H9 (cell line): Measurements from ENCODE around the gene TNK2. TPM values are rescaled to one million over a fixed set of nuclear protein-coding genes. Genes with fewer than 3 reads are reported as not detected.
A peak's percentile ranks its signal among the peaks of the same experiment; 100 is the strongest.

Experiments used
- DNase-seq: peaks from one replicate; pipeline ENCODE4 v3.0.0-alpha.2; 2017
- H2AFZ ChIP-seq: one replicate; pipeline ENCODE4 v1.6.1; 2013; ENCODE audit warnings: mild to moderate bottlenecking, low read length, control low read depth, moderate library complexity
- H2AK5ac ChIP-seq: 2 replicates; pipeline ENCODE4 v1.6.1; 2013; ENCODE audit warnings: low read length, control low read depth, mixed read lengths; ENCODE audit not compliant: insufficient read length
- H2BK120ac ChIP-seq: one replicate; pipeline ENCODE4 v1.6.1; 2013; ENCODE audit warnings: low read depth, mild to moderate bottlenecking, low read length, control low read depth, inconsistent platforms; ENCODE audit not compliant: poor library complexity, severe bottlenecking
- H2BK12ac ChIP-seq: 2 replicates; pipeline ENCODE4 v1.6.1; 2013; ENCODE audit warnings: low read length, control low read depth, mixed read lengths, low read depth; ENCODE audit not compliant: insufficient read length
- H2BK15ac ChIP-seq: 2 replicates; pipeline ENCODE4 v1.6.1; 2013; ENCODE audit warnings: low read depth, low read length, control low read depth
- H2BK20ac ChIP-seq: one replicate; pipeline ENCODE4 v1.6.1; 2013; ENCODE audit warnings: low read depth, mild to moderate bottlenecking, low read length, control low read depth, inconsistent platforms; ENCODE audit not compliant: poor library complexity, severe bottlenecking
- H2BK5ac ChIP-seq: 2 replicates; pipeline ENCODE4 v1.6.1; 2013; ENCODE audit warnings: low read length, control low read depth, mixed read lengths; ENCODE audit not compliant: insufficient read length
- H3K14ac ChIP-seq: 2 replicates; pipeline ENCODE4 v1.6.1; 2013; ENCODE audit warnings: low read length, control low read depth; ENCODE audit not compliant: insufficient read depth
- H3K18ac ChIP-seq: 2 replicates; pipeline ENCODE4 v1.6.1; 2013; ENCODE audit warnings: low read depth, mild to moderate bottlenecking, mixed read lengths, low read length, control low read depth; ENCODE audit not compliant: insufficient read length
- H3K23ac ChIP-seq: 2 replicates; pipeline ENCODE4 v1.6.1; 2013; ENCODE audit warnings: low read length, control low read depth, mixed read lengths, low read depth; ENCODE audit not compliant: insufficient read length
- H3K23me2 ChIP-seq: 2 replicates; pipeline ENCODE4 v1.6.1; 2013; ENCODE audit warnings: low read depth, mild to moderate bottlenecking, mixed read lengths, low read length, control low read depth; ENCODE audit not compliant: insufficient read length, poor library complexity, severe bottlenecking
- H3K27ac ChIP-seq: 2 replicates; pipeline ENCODE4 v1.5.1; 2013; ENCODE audit warnings: low read length, control low read depth, mixed read lengths, low read depth; ENCODE audit not compliant: insufficient read length
- H3K27me3 ChIP-seq: 2 replicates; pipeline ENCODE4 v1.6.1; 2013; ENCODE audit warnings: low read length, control low read depth, inconsistent platforms; ENCODE audit not compliant: insufficient read depth
- H3K4ac ChIP-seq: 2 replicates; pipeline ENCODE4 v1.6.1; 2013; ENCODE audit warnings: low read depth, mild to moderate bottlenecking, control low read depth, inconsistent platforms, low read length, moderate library complexity
- H3K4me1 ChIP-seq: 2 replicates; pipeline ENCODE4 v1.6.1; 2013; ENCODE audit warnings: low read length, control low read depth, inconsistent platforms; ENCODE audit not compliant: insufficient read depth
- H3K4me2 ChIP-seq: 2 replicates; pipeline ENCODE4 v1.6.1; 2013; ENCODE audit warnings: low read length, control low read depth, mixed read lengths; ENCODE audit not compliant: insufficient read length, insufficient read depth
- H3K56ac ChIP-seq: 2 replicates; pipeline ENCODE4 v1.6.1; 2013; ENCODE audit warnings: low read depth, mild to moderate bottlenecking, mixed read lengths, low read length, control low read depth; ENCODE audit not compliant: insufficient read length
- H3K79me1 ChIP-seq: 2 replicates; pipeline ENCODE4 v1.6.1; 2013; ENCODE audit warnings: low read depth, mild to moderate bottlenecking, moderate library complexity, low read length, control low read depth, inconsistent platforms; ENCODE audit not compliant: insufficient read depth, poor library complexity, severe bottlenecking
- H3K79me2 ChIP-seq: 2 replicates; pipeline ENCODE4 v1.6.1; 2013; ENCODE audit warnings: low read length, control low read depth, inconsistent platforms; ENCODE audit not compliant: insufficient read depth
- H3K9ac ChIP-seq: 2 replicates; pipeline ENCODE4 v1.6.1; 2013; ENCODE audit warnings: low read length, control low read depth, mixed read lengths; ENCODE audit not compliant: insufficient read length; ENCODE audit errors: extremely low read depth
- H3K9me3 ChIP-seq: one replicate; pipeline ENCODE4 v1.6.1; 2013; ENCODE audit warnings: low read depth, low read length, inconsistent platforms; ENCODE audit not compliant: control insufficient read depth
- H3T11ph ChIP-seq: one replicate; pipeline ENCODE4 v1.6.1; 2013; ENCODE audit warnings: mild to moderate bottlenecking, low read length, control low read depth, inconsistent platforms
- H4K20me1 ChIP-seq: one replicate; pipeline ENCODE4 v1.6.1; 2013; ENCODE audit not compliant: control insufficient read depth, insufficient read length, insufficient read depth
- H4K5ac ChIP-seq: 2 replicates; pipeline ENCODE4 v1.6.1; 2013; ENCODE audit warnings: low read depth, mild to moderate bottlenecking, mixed read lengths, low read length, control low read depth; ENCODE audit not compliant: insufficient read length
- H4K8ac ChIP-seq: replicated peaks from 2 replicates; pipeline ENCODE4 v1.6.1; 2013; ENCODE audit warnings: low read length, control low read depth, mixed read lengths, low read depth; ENCODE audit not compliant: insufficient read length
- H4K91ac ChIP-seq: 2 replicates; pipeline ENCODE4 v1.6.1; 2013; ENCODE audit warnings: low read depth, mild to moderate bottlenecking, moderate library complexity, mixed read lengths, low read length, control low read depth; ENCODE audit not compliant: insufficient read length
- H3K27ac Mint-ChIP-seq, 3 experiments: 2 replicates in 2 of 3; 3 replicates in 1 of 3; pipeline ENCODE4 v1.8.0; 2020 to 2021; ENCODE audit warnings: mixed read lengths in 3 of 3, mild to moderate bottlenecking in 1 of 3, moderate library complexity in 1 of 3
- H3K27me3 Mint-ChIP-seq: 2 replicates; pipeline ENCODE4 v1.8.0; 2021; ENCODE audit warnings: low read depth, mild to moderate bottlenecking, moderate library complexity, mixed read lengths
- H3K36me3 Mint-ChIP-seq, 3 experiments: 2 replicates in 2 of 3; 3 replicates in 1 of 3; pipeline ENCODE4 v1.8.0; 2020 to 2021; ENCODE audit warnings: low read depth in 3 of 3, mixed read lengths in 3 of 3; ENCODE audit not compliant: insufficient read depth in 1 of 3
- H3K4me1 Mint-ChIP-seq, 2 experiments: 2 replicates each; pipeline ENCODE4 v1.8.0; 2020; ENCODE audit warnings: mixed read lengths in 2 of 2
- H3K4me3 Mint-ChIP-seq, 2 experiments: 2 replicates in 1 of 2; 3 replicates in 1 of 2; pipeline ENCODE4 v1.8.0; 2020 to 2021; ENCODE audit warnings: mild to moderate bottlenecking in 2 of 2, mixed read lengths in 2 of 2, moderate library complexity in 1 of 2
- H3K9me3 Mint-ChIP-seq, 2 experiments: 2 replicates in 1 of 2; 3 replicates in 1 of 2; pipeline ENCODE4 v1.8.0; 2020; ENCODE audit warnings: mild to moderate bottlenecking in 2 of 2, mixed read lengths in 2 of 2, moderate library complexity in 1 of 2
- WGBS: extraction: QIAGEN DNeasy Blood & Tissue Kit; methylation state at CpG from one replicate; pipeline ENCODE4 v1.1.7; 2013; ENCODE audit warnings: missing lambda C conversion rate, low lambda C conversion rate, mixed read lengths; ENCODE audit not compliant: insufficient read length; ENCODE audit errors: extremely low coverage; 5-methylcytosine and 5-hydroxymethylcytosine counted together
- total RNA-seq: library from RNA; stranded (reverse); gene quantifications from 2 replicates; pipeline ENCODE4 v1.2.1, GENCODE V29; 2021
- TF ChIP-seq, protein P1 (sequence below): fragments of 200-600 bp; sonication (generic); conservative IDR thresholded peaks from 3 replicates; pipeline ENCODE4 v1.8.0; 2021; ENCODE audit warnings: antibody characterized with exemption, mild to moderate bottlenecking

TNK2 gene
- total RNA-seq, 1 experiment from 2014 or later: 34.5 TPM

GRCh38 chr3:195875482-195876236 is 32.7 kb downstream of the TNK2 start:
- no CpG with 5 or more reads among the region's 35 CpGs for WGBS
- Mint-ChIP-seq H3K4me1 (no peaks in the 10 kb centered on the region; a peak in 1 of 4 replicates), H3K27ac (peak overlapping the region in 2 of 3 experiments; percentile 83 to 90; a peak in 3 of 7 replicates)

More at GRCh38 chr3:195875482-195876236, 32.7 kb downstream of the TNK2 start:
- Histone ChIP-seq H3K27me3 (no peaks in the 10 kb centered on the region), H3K56ac (no peak overlapping the region), H3T11ph (no peak overlapping the region), H4K5ac (no peak overlapping the region), H4K20me1 (no peaks in the 10 kb centered on the region), H3K27ac (no peak overlapping the region), H3K4me1 (no peaks in the 10 kb centered on the region), H3K9me3 (no peaks in the 10 kb centered on the region), H2BK120ac (no peak overlapping the region), H2AFZ (no peak overlapping the region), H2BK12ac (no peak overlapping the region), H2AK5ac (no peak overlapping the region), H3K23ac (no peak overlapping the region), H3K14ac (no peak overlapping the region), H3K79me2 (no peaks in the 10 kb centered on the region), H3K4me2 (no peak overlapping the region), H2BK20ac (no peak overlapping the region), H2BK15ac (no peak overlapping the region), H3K9ac (no peak overlapping the region), H3K4ac (no peak overlapping the region), H3K23me2 (peaks cover 5% of the 10 kb centered on the region), H2BK5ac (no peak overlapping the region), H4K8ac (no peak overlapping the region), H3K79me1 (no peaks in the 10 kb centered on the region), H3K18ac (no peak overlapping the region), H4K91ac (no peak overlapping the region)
- H3K4me3 Mint-ChIP-seq: no peak overlapping the region
- TF ChIP-seq, protein P1, sequence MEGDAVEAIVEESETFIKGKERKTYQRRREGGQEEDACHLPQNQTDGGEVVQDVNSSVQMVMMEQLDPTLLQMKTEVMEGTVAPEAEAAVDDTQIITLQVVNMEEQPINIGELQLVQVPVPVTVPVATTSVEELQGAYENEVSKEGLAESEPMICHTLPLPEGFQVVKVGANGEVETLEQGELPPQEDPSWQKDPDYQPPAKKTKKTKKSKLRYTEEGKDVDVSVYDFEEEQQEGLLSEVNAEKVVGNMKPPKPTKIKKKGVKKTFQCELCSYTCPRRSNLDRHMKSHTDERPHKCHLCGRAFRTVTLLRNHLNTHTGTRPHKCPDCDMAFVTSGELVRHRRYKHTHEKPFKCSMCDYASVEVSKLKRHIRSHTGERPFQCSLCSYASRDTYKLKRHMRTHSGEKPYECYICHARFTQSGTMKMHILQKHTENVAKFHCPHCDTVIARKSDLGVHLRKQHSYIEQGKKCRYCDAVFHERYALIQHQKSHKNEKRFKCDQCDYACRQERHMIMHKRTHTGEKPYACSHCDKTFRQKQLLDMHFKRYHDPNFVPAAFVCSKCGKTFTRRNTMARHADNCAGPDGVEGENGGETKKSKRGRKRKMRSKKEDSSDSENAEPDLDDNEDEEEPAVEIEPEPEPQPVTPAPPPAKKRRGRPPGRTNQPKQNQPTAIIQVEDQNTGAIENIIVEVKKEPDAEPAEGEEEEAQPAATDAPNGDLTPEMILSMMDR: no peak
- H3K27me3 Mint-ChIP-seq: no peaks in the 10 kb centered on the region
- H3K36me3 Mint-ChIP-seq: peaks cover 0 to 20% (median 14%) of the 10 kb centered on the region in 3 experiments; a peak in 5 of 7 replicates
- no peaks in the 10 kb centered on the region for H3K9me3 Mint-ChIP-seq
- DNase-seq: no peak
